Esophagus mucosa (tissue), 1 donor: ENCODE data around the gene TMEM135. TPM values are rescaled to one million over a fixed set of nuclear protein-coding genes. Genes with fewer than 3 reads are reported as not detected.
A peak's percentile ranks its signal among the peaks of the same experiment; 100 is the strongest.

Experiments used
- ATAC-seq: fragments of 200-7000 bp; cut with Tn5 transposase; one replicate; pipeline ENCODE4 v1.9.1; 2020
- total RNA-seq: library from RNA; stranded (reverse); gene quantifications from one replicate; pipeline ENCODE4 v1.2.4, GENCODE V29; 2023
- donor health status: DM: yes; HTN: yes; CAD: no.

TMEM135 gene
- total RNA-seq, 1 donor from 2014 or later = 14.3 TPM

- no peak for ATAC-seq
Observed at GRCh38 chr11:87307101-87307500, 269.4 kb downstream of the TMEM135 start.

GRCh38 chr11:87315229-87315628, 277.5 kb downstream of the TMEM135 start:
- ATAC-seq = no peak

GRCh38 chr11:87316491-87316890, 278.8 kb downstream of the TMEM135 start:
- ATAC-seq = no peak

GRCh38 chr11:87317441-87317840, 279.7 kb downstream of the TMEM135 start:
- ATAC-seq = no peak

GRCh38 chr11:87320123-87320522, 282.4 kb downstream of the TMEM135 start:
- ATAC-seq = no peak

- ATAC-seq = no peak
Observed at GRCh38 chr11:87322568-87322967, 284.8 kb downstream of the TMEM135 start.

GRCh38 chr11:87323899-87324298, 286.2 kb downstream of the TMEM135 start:
- no peak for ATAC-seq

GRCh38 chr11:87324817-87325489, 287.2 kb downstream of the TMEM135 start:
- ATAC-seq = no peak

- ATAC-seq = no peak
Observed at GRCh38 chr11:87325490-87325872, 287.7 kb downstream of the TMEM135 start.

- ATAC-seq = no peak
Observed at GRCh38 chr11:87326594-87326993, 288.9 kb downstream of the TMEM135 start.

GRCh38 chr11:87329172-87329571, 291.4 kb downstream of the TMEM135 start:
- no peak for ATAC-seq

- no peak for ATAC-seq
Observed at GRCh38 chr11:87330187-87330601, 292.5 kb downstream of the TMEM135 start.

GRCh38 chr11:87331273-87331672, 293.5 kb downstream of the TMEM135 start:
- ATAC-seq = no peak

- no peak for ATAC-seq
Observed at GRCh38 chr11:87338046-87338639, 300.4 kb downstream of the TMEM135 start.

- ATAC-seq = no peak
Observed at GRCh38 chr11:87339416-87339815, 301.7 kb downstream of the TMEM135 start.

- ATAC-seq = no peak
Observed at GRCh38 chr11:87347441-87347840, 309.7 kb downstream of the TMEM135 start.

GRCh38 chr11:87347854-87348253, 310.1 kb downstream of the TMEM135 start:
- no peak for ATAC-seq

- ATAC-seq = no peak
Observed at GRCh38 chr11:87351676-87352075, 313.9 kb downstream of the TMEM135 start.

GRCh38 chr11:87352759-87353707, 315.3 kb downstream of the TMEM135 start:
- peak; percentile 99 for ATAC-seq

- ATAC-seq = no peak
Observed at GRCh38 chr11:87353771-87354345, 316.1 kb downstream of the TMEM135 start.

GRCh38 chr11:87355596-87355995, 317.9 kb downstream of the TMEM135 start:
- no peak for ATAC-seq

GRCh38 chr11:87356428-87356827, 318.7 kb downstream of the TMEM135 start:
- ATAC-seq = no peak

- ATAC-seq = no peak
Observed at GRCh38 chr11:87358461-87358860, 320.7 kb downstream of the TMEM135 start.
